Activated T-cell treated with anti-CD3 and anti-CD28 coated beads for 4 hours (primary cell): ENCODE measurements around the gene LEKR1.
"Not testable (repeated sequence)": the region's sequence is repeated elsewhere in the genome, so short reads cannot be mapped to it uniquely, and the experiment has no call there.

Experiments
- DNase-seq: peaks from one replicate; pipeline ENCODE4 v3.0.0-alpha.2; 2020

The LEKR1 gene

DNA sequence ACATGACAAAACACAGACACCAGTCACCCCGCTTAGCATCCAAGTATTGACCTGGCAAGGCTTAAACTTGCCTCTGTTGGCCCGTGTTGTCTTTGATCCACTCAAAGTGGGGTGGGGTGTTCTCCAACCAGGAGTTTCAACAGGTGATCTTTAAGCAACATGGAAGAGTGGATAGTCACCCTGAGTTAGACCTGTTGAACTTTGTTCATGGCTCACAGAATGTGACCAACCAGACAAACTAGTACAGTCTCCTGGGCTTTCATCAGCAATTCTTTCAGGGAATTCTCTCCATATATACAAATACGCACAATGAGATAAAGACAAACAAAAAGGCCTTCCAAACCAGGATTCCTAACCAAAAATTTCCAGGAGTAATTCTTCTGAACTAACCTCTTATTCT lies 11.9 kb downstream of the LEKR1 start:
- no peak for DNase-seq

DNA sequence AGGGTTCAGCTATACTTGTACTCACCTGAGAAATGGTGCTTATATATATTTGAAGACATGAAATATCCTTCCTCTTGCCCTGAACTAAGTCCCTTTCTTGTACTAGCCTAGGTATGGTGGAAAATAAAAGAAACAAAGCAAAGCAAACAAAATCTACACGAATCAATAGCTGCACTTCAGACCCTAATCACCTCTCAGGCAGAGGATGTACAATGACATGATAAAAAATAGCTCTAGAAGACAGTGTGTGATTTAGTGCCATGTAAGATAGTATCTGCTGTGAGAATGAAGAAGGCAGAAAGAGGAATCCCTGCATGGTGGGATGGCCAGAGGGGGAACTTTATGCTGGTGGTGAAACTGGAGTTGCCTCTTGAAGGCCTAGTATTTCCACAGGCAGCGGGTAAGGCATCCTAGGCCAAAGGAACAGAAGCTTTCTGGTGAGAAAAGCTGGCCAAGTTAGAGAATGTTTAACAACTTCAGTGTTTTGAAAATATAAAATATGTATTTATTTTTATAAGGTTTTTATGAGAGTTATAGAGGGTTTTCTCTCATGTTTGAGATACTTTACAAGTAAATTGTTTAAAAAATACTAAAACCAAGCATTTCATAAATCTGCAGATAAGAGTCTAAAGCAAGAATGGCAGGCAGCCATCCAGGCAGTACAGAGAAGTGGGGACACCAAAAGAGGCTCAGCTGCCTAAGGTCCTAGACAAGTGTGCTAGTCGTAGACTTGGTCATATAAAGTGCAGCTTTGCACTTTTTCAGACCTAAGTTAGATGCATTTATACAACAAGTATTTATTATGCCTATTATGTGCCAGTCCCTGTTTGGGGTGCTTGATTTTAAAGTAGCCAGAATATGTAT lies 14.9 kb downstream of the LEKR1 start:
- DNase-seq, result no peak

DNA sequence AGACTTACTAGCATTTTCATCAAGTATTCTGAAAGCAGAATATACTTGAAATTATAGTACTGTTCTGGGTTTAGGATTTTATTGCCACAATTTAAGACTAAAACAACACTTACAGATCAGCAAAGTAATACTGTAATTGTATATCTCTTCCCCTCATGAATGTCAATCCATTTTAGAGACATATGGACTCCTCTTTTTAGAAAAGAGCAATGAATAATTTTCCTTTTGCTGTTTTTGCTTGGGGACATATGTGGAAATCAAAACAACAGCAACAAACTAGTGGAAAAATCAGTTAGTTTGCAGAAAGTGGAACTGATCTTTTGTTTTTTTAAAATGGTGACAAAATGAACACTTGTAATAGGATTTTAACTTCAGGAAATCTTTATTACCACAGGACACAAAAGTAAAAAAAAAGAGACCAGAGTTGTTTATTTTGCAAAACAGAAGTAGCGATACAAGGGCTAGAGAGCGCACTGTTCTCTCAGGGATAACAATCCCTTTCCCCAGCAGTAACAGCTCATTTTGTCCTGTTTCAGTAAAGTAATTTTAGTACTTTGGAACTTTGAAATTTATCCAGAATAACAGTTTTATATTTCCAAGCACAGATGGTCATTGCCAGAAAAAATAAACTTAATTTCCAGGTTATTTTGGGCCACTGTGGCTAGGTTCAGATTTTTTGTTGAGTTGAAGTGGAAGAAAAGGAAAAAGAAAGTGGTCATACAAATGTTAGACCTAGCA lies 17.1 kb downstream of the LEKR1 start:
- DNase-seq, result no peak

DNA sequence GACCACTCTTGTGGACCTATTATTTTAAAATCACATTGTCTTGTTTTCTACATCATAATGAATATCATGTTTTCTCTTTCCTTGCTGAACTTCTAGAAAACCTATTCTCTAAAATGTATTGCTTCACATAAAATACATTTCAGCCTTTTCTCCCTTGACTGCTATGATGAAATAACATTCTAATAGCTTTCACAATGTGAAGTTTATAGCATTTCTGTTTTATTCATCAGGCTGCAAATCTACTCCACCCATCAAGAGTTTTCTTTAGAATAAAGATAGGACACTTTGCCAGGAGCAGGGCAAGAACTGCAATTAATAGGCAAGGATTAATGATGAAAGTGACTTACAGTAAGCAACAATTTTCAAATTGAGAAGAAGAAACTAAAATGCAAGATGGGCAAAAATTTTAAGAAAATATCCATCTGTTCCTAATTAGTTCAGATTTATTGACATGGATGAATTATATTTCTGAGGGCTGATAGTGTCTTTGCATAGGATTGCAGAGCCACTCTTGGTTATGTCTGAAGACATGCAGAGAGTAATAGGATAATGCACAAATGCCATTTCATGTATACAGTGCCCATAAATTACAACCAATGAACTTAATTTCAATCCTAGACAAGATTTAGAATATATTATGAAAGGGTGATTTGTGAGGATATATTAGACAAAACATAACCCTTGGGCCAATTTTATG lies 21.7 kb downstream of the LEKR1 start:
- no peak for DNase-seq

DNA sequence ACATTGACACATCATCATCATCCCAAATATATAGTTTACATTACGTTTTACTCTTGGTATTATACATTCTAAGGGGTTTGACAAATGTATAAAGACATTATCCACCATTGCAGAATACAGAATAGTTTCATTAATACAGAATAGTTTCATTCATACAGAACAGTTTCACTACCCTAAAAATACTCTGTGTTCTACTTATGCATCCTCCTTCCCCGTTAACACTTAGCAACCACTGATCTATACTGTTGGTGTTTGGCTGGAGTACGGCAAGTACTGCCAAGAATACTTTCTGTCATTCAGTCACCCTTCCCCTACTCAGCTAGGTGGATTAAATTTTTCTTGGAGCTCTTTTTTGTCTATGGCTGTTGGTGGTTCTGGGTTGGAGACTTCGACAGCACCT lies 33.4 kb downstream of the LEKR1 start:
- no peak for DNase-seq

DNA sequence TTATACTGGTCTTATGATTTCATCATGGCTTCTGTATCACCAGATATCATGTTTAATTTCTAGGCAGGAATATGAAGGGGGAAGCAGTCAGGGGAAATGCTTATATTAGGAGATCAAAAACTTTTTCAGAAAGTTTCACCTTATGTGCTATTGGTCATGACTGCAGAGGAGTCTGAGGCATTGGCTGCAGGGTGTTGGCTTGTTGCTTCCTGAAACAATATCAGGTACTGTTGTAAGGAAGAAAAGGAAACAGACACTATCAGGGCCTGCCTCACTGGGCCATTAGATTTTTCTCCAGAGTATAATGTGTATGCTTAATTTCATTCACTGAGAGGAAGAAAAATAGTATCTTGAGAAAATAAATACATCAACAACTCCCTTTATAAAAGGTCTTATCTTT lies 34.7 kb downstream of the LEKR1 start:
- DNase-seq, result no peak

DNA sequence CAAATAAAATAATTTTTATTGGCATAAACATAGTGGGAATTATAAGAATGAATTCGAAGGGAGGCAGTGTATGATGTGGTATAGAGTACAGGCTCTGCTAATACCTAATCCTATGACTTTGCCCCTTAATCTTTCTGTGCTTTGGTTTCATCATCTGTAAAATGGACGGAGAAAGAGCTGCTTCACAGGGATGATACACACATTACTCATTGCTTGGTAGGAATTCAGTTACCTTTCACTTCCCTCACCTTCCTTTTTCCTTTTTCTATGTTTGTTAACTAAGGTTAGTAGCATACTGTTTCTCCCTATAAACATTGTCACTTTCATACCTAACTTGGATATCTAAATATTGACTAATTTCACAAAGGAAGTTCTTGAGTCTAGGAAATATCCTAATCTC lies 36.2 kb downstream of the LEKR1 start:
- DNase-seq, result no peak

DNA sequence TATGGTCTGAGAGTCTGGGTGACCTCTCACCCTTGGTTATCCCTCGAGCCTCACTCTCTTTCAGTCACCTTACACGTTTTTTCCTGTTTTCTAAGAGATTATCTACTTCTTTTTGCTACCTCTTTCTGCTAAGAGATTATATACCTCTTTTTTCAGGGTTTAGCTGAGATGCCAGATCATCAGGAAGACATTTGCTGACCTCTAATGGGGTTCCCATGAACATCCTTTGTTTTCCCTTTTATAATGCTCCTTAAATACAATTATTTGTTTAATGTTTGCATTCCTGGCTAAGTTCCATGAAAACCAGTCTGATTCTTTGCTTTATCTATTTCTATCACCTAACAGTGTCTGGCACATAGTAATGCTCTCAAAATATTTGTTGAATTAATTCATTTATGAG lies 39.6 kb downstream of the LEKR1 start:
- no peak for DNase-seq

DNA sequence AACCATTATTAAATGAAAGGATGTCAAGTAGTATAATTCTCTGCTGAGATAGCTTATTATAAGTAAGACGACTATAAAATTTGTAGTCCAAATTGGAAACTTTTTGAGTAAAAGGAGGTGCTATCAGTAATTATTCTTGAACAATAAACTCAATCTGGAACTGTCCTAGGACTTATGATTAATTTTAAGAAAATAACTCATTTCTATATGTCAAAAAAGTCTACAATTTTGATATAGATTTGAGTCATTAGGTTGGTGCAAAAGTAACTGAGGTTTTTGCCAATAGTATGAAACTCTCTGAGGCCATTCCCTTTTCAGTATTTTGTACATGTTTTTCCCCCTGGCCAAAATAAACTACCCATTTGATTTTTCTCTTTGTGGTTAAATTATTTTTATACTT lies 41.0 kb downstream of the LEKR1 start:
- DNase-seq, result no peak

DNA sequence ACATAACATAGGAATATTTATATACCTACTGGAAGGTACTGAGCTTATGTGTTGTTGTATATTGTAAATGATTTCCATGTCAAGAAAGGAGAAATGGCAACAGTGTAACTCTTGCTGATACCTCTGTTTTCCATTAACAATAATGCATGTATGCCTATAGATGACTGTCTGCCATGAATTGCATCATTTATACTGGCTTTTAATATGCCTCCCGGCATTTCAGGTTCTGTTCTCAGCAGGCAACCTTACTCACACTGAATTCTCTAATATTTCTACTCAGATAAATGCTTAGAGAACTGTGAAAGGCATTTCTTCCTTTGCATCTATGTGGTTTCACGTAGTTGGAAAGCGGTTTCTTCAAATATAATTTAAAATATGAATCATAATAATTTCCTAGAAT lies 41.8 kb downstream of the LEKR1 start:
- no peak for DNase-seq

DNA sequence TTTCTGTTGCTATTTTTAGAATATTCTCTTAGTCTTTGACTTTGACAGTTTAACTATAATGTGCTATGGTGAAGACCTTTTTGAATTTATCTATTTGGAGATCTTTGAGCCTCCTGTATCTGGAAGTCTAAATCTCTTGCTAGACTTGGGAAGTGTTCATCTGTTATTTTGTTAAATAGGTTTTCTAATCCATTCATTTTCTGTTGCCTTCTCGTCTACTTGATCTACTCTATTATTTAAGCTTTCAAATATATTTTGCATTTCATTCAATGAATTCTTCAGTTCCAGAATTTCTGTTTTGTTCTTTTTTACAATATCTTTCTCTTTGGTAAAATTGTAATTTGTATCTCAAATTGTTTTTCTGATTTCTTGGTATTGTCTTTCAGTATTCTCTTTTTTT lies 47.8 kb downstream of the LEKR1 start:
- DNase-seq, result no peak

DNA sequence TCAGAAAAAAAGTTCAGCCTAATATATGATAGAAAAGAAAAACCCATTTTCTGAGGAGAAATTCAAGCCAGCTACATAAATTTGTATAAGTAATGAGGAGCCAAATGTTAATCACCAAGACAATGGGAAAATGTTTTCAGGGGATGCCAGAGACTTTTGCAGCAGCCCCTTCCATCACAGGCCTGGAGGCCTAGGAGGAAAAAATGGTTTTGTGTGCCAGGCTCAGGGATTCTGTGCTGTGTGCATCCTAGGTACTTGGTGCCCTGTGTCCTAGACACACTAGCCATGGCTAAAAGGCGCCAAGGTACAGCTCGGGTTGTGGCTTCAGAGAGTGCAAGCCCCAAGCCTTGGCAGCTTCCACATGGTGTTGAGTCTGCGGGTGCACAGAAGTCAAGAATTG lies 53.3 kb downstream of the LEKR1 start:
- not testable (repeated sequence) for DNase-seq

DNA sequence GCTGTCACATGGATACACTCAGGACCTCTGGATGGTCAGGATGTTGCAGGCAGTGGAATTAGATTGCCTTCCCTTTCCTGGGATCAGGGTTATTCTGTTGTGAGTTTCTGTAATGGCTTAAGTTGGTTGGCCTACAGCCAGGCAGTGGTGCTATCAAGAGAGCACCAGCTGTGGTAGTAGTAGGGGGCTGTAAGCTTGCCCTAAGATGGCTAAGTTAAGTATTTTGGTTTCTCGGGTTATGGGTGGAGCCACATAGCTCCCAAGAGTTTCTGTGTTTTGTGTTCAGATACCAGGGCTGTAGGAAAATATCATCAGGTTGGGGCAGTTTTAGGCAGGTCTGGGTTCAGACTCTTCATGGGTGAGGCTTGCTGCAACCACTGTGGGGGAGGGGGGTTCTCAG lies 59.6 kb downstream of the LEKR1 start:
- no peak for DNase-seq

DNA sequence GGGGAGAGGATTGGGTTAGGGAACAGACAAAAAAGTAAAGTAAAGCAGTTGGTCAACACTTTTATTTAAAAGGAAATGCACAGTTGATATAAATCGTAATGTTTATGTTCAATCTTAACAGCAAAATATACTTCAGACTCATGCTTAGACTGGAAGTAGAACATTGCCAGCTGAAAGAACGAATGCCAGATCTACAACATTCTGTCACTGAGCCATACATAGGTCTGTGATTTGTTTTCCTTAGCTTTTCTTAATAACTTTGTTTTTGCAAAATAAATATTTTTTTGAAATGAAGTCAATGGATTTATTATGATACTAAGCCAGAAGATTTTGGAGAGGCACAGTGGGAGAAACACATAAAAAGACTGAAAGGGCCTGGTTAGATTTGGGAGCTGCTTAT lies 62.0 kb downstream of the LEKR1 start:
- no peak for DNase-seq

DNA sequence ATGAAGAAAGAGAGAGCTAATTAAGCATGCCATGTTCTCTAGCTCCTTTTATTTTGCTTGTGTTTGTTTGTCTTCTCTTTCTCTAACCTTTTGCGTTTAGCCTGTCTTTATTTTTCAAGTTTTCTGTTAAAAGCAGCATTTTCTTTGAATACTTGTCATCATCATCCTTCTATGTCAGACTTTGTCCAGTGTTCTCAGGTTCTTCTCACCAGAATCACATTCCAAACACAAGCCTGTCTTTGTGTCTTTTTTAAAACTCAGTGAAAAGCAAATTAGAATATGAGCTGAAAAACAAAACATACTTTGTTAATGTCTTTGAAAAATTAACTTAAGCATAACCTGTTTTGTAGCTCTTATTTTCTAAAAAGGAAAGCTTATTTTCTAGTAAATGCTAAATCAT lies 62.4 kb downstream of the LEKR1 start:
- DNase-seq, result no peak

DNA sequence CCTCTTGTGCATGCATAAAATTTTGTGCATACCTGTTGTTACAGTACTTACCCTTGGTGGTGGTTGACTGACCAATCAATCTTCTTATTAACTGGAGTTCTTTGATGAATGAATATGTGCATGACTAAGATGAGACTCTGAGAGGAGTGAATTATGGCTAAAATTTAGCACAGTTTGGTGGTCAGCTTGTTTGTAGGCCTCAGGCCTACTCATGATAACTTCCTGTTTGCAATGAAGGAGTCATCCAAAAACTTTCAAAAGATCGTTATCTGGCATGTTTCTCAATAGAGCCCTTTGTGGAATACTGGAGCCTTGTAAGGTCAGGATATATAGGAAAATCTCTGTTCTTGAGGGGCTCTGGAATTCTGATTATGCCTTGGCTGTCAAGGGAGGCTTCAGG lies 66.5 kb downstream of the LEKR1 start:
- DNase-seq, result no peak

DNA sequence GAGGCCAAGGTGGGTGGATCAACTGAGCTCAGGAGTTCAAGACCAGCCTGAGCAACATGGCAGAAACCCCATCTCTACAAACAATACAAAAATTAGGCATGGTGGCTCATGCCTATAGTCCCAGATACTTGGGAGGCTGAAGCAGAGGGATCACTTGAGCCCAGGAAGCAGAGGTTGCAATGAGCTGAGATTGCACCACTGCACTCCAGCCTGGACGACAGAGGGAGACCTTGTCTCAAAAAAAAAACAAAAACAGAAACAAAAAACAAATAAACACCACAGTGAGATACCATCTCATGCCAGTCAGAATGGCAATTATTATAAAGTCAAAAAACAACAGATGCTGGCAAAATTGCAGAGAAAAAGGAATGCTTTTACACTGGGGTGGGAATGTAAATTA lies 69.2 kb downstream of the LEKR1 start:
- DNase-seq, result not testable (repeated sequence)

DNA sequence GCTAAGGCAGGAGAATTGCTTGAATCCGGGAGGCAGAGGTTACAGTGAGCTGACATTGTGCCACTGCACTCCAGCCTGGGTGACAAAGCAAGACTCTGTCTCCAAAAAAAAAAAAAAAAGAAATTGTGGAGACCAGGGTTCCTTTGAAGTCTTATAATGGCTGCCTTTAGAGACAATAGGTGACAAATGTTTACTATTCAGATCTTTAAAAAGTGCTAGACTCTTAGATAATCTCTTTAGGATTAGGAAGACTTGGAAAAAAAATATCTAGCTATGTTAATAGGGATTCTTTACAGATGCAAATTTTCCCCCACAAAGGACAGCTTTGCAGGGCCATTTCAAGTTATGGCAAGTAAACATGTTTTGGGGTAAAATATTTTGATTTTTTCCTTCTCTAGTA lies 71.7 kb downstream of the LEKR1 start:
- DNase-seq, result not testable (repeated sequence)

DNA sequence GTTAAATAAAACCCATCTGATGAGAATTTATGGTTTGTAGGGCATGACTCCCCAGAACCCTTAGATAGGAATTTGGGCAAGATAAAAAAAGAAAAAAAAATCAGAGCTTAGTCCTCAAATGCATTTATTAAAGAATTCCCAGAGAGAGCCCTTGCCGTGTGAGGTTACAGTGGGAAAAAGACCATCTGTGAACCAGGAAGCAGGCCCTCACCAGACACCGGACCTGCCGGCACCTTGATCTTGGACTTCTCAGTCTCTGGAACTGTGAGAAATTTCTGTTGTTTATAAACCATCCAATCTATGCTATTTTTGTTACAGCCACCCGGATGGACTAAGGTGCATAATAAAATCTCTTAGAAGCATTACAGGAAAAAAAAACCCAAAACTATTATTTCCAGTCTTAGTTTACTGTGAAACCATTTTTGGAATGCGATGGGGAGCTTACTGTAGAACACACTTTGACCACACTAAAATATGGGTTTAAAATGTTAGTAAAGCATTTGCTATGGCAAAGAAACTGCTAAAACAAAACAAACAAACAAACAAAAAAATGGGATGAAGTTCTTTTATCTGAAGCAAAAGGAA lies 72.2 kb downstream of the LEKR1 start:
- DNase-seq, result no peak

DNA sequence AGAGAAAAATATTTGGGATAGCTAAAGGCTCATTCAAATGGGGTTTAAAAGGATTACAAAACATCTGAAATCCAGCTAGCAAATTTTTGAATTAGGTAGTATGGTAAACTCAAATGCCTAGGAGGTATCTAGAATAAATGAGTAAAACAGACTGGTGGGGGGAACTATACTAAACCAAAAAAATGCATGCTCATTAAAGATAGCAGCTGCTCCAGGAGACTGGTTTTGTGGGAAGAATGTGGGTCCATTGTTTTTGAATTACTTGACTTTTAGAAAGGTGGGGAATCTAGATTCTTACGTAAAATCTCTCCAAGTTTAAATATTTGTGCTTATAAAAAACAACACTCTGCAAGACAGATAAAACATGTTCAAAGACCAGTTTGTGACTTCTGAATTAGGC lies 73.8 kb downstream of the LEKR1 start:
- no peak for DNase-seq

DNA sequence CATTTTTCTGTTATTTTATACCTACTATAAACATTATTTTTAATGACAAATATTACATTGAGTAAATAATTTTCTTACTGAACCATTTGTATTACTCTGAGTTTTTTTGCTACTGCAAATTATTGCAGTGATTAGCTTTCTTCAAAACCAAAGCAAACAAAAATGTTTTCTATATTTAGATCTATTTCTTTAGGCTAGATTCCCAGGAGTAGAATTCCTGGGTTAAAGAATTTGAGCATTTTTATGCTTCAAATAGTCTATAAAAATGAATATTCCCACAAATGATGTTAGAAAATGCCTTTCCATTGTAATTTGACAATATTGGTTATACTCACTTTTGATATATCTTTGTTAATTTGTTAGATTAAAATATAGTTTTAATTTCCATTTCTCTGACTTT lies 76.8 kb downstream of the LEKR1 start:
- DNase-seq, result no peak

DNA sequence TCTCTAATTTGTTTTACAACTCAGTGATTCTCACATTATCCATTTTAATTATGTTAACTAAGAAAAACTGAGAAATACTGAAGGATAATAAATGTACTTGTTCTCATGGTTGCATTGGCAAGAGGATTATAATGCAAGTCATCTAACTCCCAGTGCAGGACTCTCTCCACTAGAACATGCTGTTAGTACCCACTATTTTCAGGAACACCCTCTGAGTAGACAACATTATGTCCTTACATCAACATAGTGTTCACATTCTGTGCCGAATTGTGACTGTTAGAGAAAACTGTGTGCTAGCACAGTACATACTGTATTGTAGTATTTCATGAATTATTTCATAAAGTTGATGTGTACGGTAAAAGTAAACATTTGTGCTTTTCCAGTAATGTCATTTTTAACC lies 80.1 kb downstream of the LEKR1 start:
- DNase-seq, result no peak

DNA sequence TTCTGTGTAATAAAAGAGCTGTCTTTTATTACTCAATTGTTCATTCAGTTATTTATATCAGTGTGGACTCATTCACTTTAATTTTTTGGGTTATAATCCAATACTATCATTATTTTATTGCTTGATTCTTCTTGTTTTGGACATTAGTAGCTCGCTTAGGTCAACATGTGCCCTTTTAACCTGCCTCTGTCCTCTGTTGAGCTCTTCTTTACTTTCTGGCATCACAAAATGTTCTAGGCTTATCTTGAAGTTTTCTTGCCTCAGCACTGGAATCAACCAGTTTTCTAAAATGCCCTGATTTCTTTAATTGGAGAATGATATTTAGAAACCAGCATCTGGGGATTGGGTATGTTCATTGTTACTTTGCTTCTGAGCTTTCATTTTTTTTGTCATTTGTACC lies 82.2 kb downstream of the LEKR1 start:
- DNase-seq, result no peak

DNA sequence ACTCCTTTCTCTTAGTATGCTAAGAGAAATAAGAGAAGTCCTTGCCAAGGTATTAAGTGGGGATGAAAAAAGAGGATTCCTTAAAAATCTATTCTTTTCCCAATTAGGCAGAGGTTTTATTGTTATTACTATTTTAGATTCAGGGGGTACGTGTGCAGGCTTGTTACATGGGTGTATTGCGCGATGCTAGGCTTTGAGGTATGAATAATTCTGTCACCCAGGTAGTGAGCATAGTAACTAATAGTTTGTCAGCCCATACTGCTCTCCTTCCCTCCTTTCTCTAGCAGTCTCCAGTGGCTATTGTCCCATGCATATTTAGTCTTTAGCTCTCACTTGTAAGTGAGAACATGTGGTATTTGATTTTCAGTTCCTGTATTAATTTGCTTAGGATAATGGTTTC lies 83.9 kb downstream of the LEKR1 start:
- DNase-seq, result no peak
